NB4 (cell line): Measurements from ENCODE around the gene PDZRN4.

Experiments
- CTCF ChIP-seq: IDR thresholded peaks from one replicate; pipeline ENCODE4 v1.5.1; 2012; ENCODE audit warnings: low read depth, low read length
- POLR2A ChIP-seq: IDR thresholded peaks from 2 replicates; pipeline ENCODE4 v1.6.1; 2011; ENCODE audit warnings: mild to moderate bottlenecking; ENCODE audit not compliant: insufficient read length; ENCODE audit errors: extremely low read depth

GRCh38 chr12:41367726-41368405 lies 179.7 kb downstream of the PDZRN4 start:
- TF ChIP-seq CTCF (peak; percentile 26), POLR2A (no peak)
